OCI-LY7 (cell line): Measurements from ENCODE around the gene GID4. TPM values are rescaled to one million over a fixed set of nuclear protein-coding genes. Genes with fewer than 3 reads are reported as not detected.

Experiments
- BruUV-seq: library from RNA; stranded (reverse); fragments of 400-500 nt; replicated peaks from 2 replicates; lab custom pipeline; 2021; lab: Mats Ljungman, UMichigan
- CTCF ChIA-PET: fragments of 300-600 bp; sonication (Branson Sonifier 250); formaldehyde crosslinking; loops from one replicate; lab custom pipeline; 2022; ENCODE audit warnings: antibody characterized with exemption; ENCODE audit not compliant: unreplicated experiment; lab: Charles Lee
- POLR2A ChIA-PET: fragments of 300-600 bp; sonication (Branson Sonifier 250); formaldehyde crosslinking; loops from one replicate; lab custom pipeline; 2022; ENCODE audit warnings: antibody characterized with exemption; lab: Charles Lee
- DNase-seq: peaks from one replicate; pipeline ENCODE4 v3.0.0-alpha.2; 2015; ENCODE audit warnings: low spot score
- H2AFZ ChIP-seq: fragments of 200-600 bp; sonication (generic), shearing (Covaris generic); 2 replicates; pipeline ENCODE4 v1.6.1; 2014; ENCODE audit warnings: mild to moderate bottlenecking, antibody characterized with exemption, low read length, moderate library complexity
- H3K27ac ChIP-seq: fragments of 200-600 bp; sonication (generic); 2 replicates; pipeline ENCODE4 v1.5.1; 2014; ENCODE audit warnings: mixed run types, low read depth, mild to moderate bottlenecking, moderate library complexity, low read length, inconsistent platforms; ENCODE audit not compliant: poor library complexity, severe bottlenecking
- H3K36me3 ChIP-seq: fragments of 200-600 bp; sonication (generic); 2 replicates; pipeline ENCODE4 v1.6.1; 2014; ENCODE audit warnings: mild to moderate bottlenecking, antibody characterized with exemption, low read length, moderate library complexity, mixed read lengths; ENCODE audit not compliant: insufficient read depth
- H3K4me1 ChIP-seq: fragments of 200-600 bp; sonication (generic); 2 replicates; pipeline ENCODE4 v1.5.1; 2014; ENCODE audit warnings: mild to moderate bottlenecking, low read length; ENCODE audit not compliant: insufficient read depth, poor library complexity, severe bottlenecking
- H3K4me2 ChIP-seq: fragments of 200-600 bp; sonication (generic); 2 replicates; pipeline ENCODE4 v1.6.1; 2014; ENCODE audit warnings: mild to moderate bottlenecking, low read length
- H3K4me3 ChIP-seq: fragments of 200-600 bp; sonication (generic); 2 replicates; pipeline ENCODE4 v1.5.1; 2014; ENCODE audit warnings: mild to moderate bottlenecking, low read depth, low read length; ENCODE audit not compliant: poor library complexity, severe bottlenecking
- H3K79me2 ChIP-seq: fragments of 200-600 bp; sonication (generic); 2 replicates; pipeline ENCODE4 v1.6.1; 2016; ENCODE audit warnings: low read depth, mild to moderate bottlenecking, low read length, moderate library complexity, mixed read lengths; ENCODE audit not compliant: insufficient read depth
- H3K9me2 ChIP-seq: fragments of 200-600 bp; sonication (generic); 2 replicates; pipeline ENCODE4 v1.6.1; 2016; ENCODE audit warnings: mild to moderate bottlenecking, low read length, mixed read lengths; ENCODE audit not compliant: insufficient read depth
- H3K9me3 ChIP-seq: fragments of 200-600 bp; sonication (generic); 2 replicates; pipeline ENCODE4 v1.6.1; 2014; ENCODE audit warnings: mild to moderate bottlenecking, mixed run types, low read length, mixed read lengths
- H4K20me1 ChIP-seq: fragments of 200-600 bp; sonication (generic); 2 replicates; pipeline ENCODE4 v1.6.1; 2014; ENCODE audit warnings: mild to moderate bottlenecking, antibody characterized with exemption, low read length, moderate library complexity, mixed read lengths; ENCODE audit not compliant: insufficient read depth
- EZH2phosphoT487 ChIP-seq: fragments of 200-600 bp; sonication (generic); IDR thresholded peaks from 2 replicates; pipeline ENCODE4 v1.6.1; 2018; ENCODE audit warnings: low read depth, borderline replicate concordance, mild to moderate bottlenecking, mixed run types, antibody characterized with exemption, low read length, moderate library complexity, mixed read lengths
- intact Hi-C: fragments of 100-400 bp; cut with micrococcal nuclease; formaldehyde crosslinking; loops from one replicate; pipeline ENCODE4 v1.10.0; 2022; ENCODE audit not compliant: unreplicated experiment
- total RNA-seq, 2 experiments: library from RNA; depleted of rRNA in 1 of 2; stranded (reverse); fragments of >200 nt in 1 of 2; shearing (Covaris generic) in 1 of 2; gene quantifications; 2 replicates each; pipeline ENCODE4 v1.2.3, GENCODE V29; 2014 to 2022
- TF ChIP-seq, protein P1 (sequence below): fragments of 200-600 bp; sonication (generic); conservative IDR thresholded peaks from 2 replicates; pipeline ENCODE4 v1.5.1; 2014; ENCODE audit warnings: mild to moderate bottlenecking, antibody characterized with exemption, low read length, moderate library complexity, mixed read lengths

GID4 gene
- total RNA-seq, 2 experiments from 2014 or later = 5.1 to 11.8 TPM

DNA sequence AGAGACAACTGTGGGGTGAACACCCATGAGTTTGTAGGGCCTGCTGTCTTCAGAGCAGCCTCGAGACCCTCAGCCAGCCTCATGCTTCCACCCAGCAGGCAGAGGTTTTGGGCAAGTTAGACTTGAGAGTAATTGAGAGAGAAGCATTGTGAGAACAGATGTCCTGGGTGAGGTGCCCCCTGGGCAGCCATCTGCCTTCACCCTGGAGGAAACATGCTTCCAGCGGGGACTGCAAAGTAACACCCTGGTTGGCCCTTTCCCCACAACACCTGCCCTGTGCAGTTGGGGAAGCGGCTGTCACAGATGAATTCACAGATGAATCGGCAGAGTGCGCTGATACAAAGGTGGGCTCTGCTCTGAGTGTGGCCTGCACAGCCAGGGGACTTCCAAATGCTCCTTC, 23.6 kb upstream of the GID4 start:
- H3K9me3 ChIP-seq = no peaks in the 10 kb centered on the region
- H3K4me1 ChIP-seq = no peaks in the 10 kb centered on the region
- no TSS peak for BruUV-seq
- intact Hi-C loops = no loop called here
- H3K9me2 ChIP-seq = no peaks in the 10 kb centered on the region
- no peak overlapping the region for H3K4me3 ChIP-seq
- POLR2A ChIA-PET = no interaction called here
- no peaks in the 10 kb centered on the region for H3K79me2 ChIP-seq
- no peak for DNase-seq
- no peak overlapping the region for H3K4me2 ChIP-seq
- H2AFZ ChIP-seq = no peak overlapping the region
- CTCF ChIA-PET = no interaction called here
- H3K27ac ChIP-seq = no peak overlapping the region
- H4K20me1 ChIP-seq = no peaks in the 10 kb centered on the region
- peaks cover 63% of the 10 kb centered on the region for H3K36me3 ChIP-seq
- TF ChIP-seq, protein P1, sequence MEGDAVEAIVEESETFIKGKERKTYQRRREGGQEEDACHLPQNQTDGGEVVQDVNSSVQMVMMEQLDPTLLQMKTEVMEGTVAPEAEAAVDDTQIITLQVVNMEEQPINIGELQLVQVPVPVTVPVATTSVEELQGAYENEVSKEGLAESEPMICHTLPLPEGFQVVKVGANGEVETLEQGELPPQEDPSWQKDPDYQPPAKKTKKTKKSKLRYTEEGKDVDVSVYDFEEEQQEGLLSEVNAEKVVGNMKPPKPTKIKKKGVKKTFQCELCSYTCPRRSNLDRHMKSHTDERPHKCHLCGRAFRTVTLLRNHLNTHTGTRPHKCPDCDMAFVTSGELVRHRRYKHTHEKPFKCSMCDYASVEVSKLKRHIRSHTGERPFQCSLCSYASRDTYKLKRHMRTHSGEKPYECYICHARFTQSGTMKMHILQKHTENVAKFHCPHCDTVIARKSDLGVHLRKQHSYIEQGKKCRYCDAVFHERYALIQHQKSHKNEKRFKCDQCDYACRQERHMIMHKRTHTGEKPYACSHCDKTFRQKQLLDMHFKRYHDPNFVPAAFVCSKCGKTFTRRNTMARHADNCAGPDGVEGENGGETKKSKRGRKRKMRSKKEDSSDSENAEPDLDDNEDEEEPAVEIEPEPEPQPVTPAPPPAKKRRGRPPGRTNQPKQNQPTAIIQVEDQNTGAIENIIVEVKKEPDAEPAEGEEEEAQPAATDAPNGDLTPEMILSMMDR = no peak
- TF ChIP-seq EZH2phosphoT487 = no peak

DNA sequence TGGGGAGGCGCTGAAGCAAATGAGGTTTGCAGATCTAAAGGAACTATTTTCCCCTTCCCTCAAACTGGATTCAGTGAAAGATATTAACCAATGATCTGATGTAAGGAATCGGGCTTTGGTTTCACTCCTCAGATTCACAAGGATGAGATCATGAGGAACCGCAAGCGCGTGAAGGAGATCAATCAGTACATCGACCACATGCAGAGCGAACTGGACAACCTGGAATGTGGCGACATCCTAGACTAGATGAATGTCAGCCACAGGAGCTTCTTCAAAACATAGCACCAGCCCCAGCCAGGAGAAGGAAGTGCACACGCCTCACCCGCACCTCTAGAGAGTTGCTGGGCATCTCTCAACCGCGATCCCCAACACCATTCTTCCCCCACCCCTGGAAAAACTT, 22.8 kb upstream of the GID4 start:
- intact Hi-C loops = no loop called here
- H3K36me3 ChIP-seq = peaks cover 67% of the 10 kb centered on the region
- no peak for DNase-seq
- H3K9me2 ChIP-seq = no peaks in the 10 kb centered on the region
- H3K4me2 ChIP-seq = no peak overlapping the region
- no peak overlapping the region for H2AFZ ChIP-seq
- ChIA-PET CTCF (no interaction called here), POLR2A (interaction anchor here (1.6 kb wide), 1 partner anchor 13 kb away, joined by 6 read pairs; no protein-coding TSS in a partner anchor)
- no peaks in the 10 kb centered on the region for H4K20me1 ChIP-seq
- H3K4me1 ChIP-seq = no peaks in the 10 kb centered on the region
- TF ChIP-seq, protein P1 = no peak
- TF ChIP-seq EZH2phosphoT487 = no peak
- no peak overlapping the region for H3K4me3 ChIP-seq
- no peaks in the 10 kb centered on the region for H3K9me3 ChIP-seq
- H3K79me2 ChIP-seq = no peaks in the 10 kb centered on the region
- no TSS peak for BruUV-seq
- H3K27ac ChIP-seq = no peak overlapping the region

DNA sequence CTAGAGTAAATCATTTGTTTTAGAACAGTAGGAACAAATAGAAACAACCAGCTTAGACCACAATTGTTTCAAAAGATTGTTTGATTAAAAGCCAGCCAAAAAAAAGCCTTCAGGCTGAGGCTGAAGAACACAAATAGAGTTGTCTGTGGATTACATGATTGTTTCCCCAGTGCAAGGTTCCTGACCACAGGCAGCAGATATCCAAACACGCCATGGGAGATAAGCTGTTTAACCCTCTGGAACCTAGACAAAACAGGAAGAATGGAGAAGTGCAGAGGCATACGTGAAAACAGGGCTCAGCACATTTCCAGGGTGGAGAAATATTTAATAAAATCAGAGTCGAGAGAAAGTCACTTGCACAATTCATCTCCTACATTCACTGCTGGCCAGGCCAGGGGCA, 21.2 kb upstream of the GID4 start:
- TF ChIP-seq, protein P1 = no peak
- no peak for TF ChIP-seq EZH2phosphoT487
- no peaks in the 10 kb centered on the region for H4K20me1 ChIP-seq
- H3K27ac ChIP-seq = no peak overlapping the region
- no peak overlapping the region for H2AFZ ChIP-seq
- BruUV-seq = no TSS peak
- POLR2A ChIA-PET = interaction anchor here (1.6 kb wide), 1 partner anchor 11 kb away, joined by 6 read pairs; no protein-coding TSS in a partner anchor
- H3K9me3 ChIP-seq = no peaks in the 10 kb centered on the region
- H3K36me3 ChIP-seq = peaks cover 61% of the 10 kb centered on the region
- CTCF ChIA-PET = no interaction called here
- intact Hi-C loops = no loop called here
- no peaks in the 10 kb centered on the region for H3K79me2 ChIP-seq
- no peak overlapping the region for H3K4me3 ChIP-seq
- no peak for DNase-seq
- H3K4me2 ChIP-seq = no peak overlapping the region
- no peaks in the 10 kb centered on the region for H3K4me1 ChIP-seq
- no peaks in the 10 kb centered on the region for H3K9me2 ChIP-seq
